Esophagus squamous epithelium (tissue), 5 donors: ENCODE data around the gene ATG10. TPM values are rescaled to one million over a fixed set of nuclear protein-coding genes. Genes with fewer than 3 reads are reported as not detected.
A peak's percentile ranks its signal among the peaks of the same experiment; 100 is the strongest.

ENCODE experiments used
- DNase-seq: peaks from one replicate; lab custom pipeline; 2025; lab: John Stamatoyannopoulos, UW
- H3K27ac ChIP-seq, 4 donors: fragments of 200-600 bp; sonication (generic); one replicate each; pipeline ENCODE4 v1.5.1; 2016 to 2019; ENCODE audit warnings: mild to moderate bottlenecking in 1 of 4
- H3K27me3 ChIP-seq, 4 donors: fragments of 200-600 bp; sonication (generic); 1 replicate in 3 of 4; 2 replicates in 1 of 4; pipeline versions ENCODE4 v1.5.1 to v1.6.0; 2017 to 2021; ENCODE audit warnings: antibody characterized with exemption in 1 of 4
- H3K36me3 ChIP-seq, 3 donors: fragments of 200-600 bp; sonication (generic); one replicate each; pipeline ENCODE4 v1.5.1; 2016 to 2019
- H3K4me1 ChIP-seq, 3 donors: fragments of 200-600 bp; sonication (generic); one replicate each; pipeline ENCODE4 v1.5.1; 2017 to 2019
- H3K4me3 ChIP-seq, 4 donors: fragments of 200-600 bp; sonication (generic); 1 replicate in 3 of 4; 2 replicates in 1 of 4; pipeline ENCODE4 v1.5.1; 2016 to 2019; ENCODE audit warnings: mild to moderate bottlenecking in 2 of 4, moderate library complexity in 1 of 4
- H3K9me3 ChIP-seq, 3 donors: fragments of 200-600 bp; sonication (generic); one replicate each; pipeline ENCODE4 v1.5.1; 2016 to 2019
- CTCF ChIP-seq, 6 experiments: fragments of 450-650 bp in 4 of 6; fragments of 200-600 bp in 2 of 6; sonication (generic) in 2 of 6; IDR thresholded peaks; one replicate each; pipeline ENCODE4 v1.5.1; 2016 to 2019; ENCODE audit warnings: antibody characterized with exemption in 6 of 6, mild to moderate bottlenecking in 4 of 6, moderate library complexity in 4 of 6
- POLR2A ChIP-seq, 4 donors: fragments of 450-650 bp; IDR thresholded peaks; one replicate each; pipeline ENCODE4 v1.6.1; 2017; ENCODE audit warnings: antibody characterized with exemption in 4 of 4, mild to moderate bottlenecking in 4 of 4, moderate library complexity in 3 of 4
- WGBS, 2 donors: methylation state at CpG; one replicate each; pipeline ENCODE4 v1.1.5; 2018; 5-methylcytosine and 5-hydroxymethylcytosine counted together
- intact Hi-C: fragments of 100-400 bp; cut with DNase I; formaldehyde crosslinking; loops from one replicate; pipeline ENCODE4 v1.15.0; 2022
- total RNA-seq, 4 donors: library from RNA; depleted of rRNA; stranded (reverse); fragments of >200 nt; gene quantifications; one replicate each; pipeline ENCODE4 v1.1.0, GENCODE V29; 2016
- donor health status: DM: yes; HTN: yes; CAD: no.

ATG10 gene
- 1 to 10 TPM; 3.1 to 7.8 (median 6.1) TPM for total RNA-seq

- no peaks in the 10 kb centered on the region for H3K27me3 ChIP-seq
- peaks cover 0 to 33% (median 6%) of the 10 kb centered on the region in 3 donors for H3K4me1 ChIP-seq
- H3K4me3 ChIP-seq = peak within 1 kb of the TSS; percentile 68 to 94 (median 78)
- peaks cover 0 to 9% (median 0%) of the 10 kb centered on the region in 3 donors for H3K36me3 ChIP-seq
- DNase-seq = peak; percentile 50
- intact Hi-C loops = loop anchor here (10.0 kb wide), 1 partner anchor 217 kb away; the partner anchor contains the start of gene SSBP2
- no peaks in the 10 kb centered on the region for H3K9me3 ChIP-seq
- TF ChIP-seq POLR2A (IDR thresholded peaks at IDR 0.05) = peak in 3 of 4 donors; percentile 91 to 98 (median 94)
- no peak for TF ChIP-seq CTCF (IDR thresholded peaks at IDR 0.05)
- WGBS, 2 donors = 0% methylated on average over 2 to 5 of the region's 77 CpGs
- H3K27ac ChIP-seq = peak within 1 kb of the TSS; percentile 92 to 100 (median 98)
Observed at GRCh38 chr5:81971712-81972491, at the start of gene ATG10. Gene ATG10 (plus strand): TSS chr5:81972023. CDS start chr5:81987571, 15,548 bp downstream.

- intact Hi-C loops = no loop called here
- Histone ChIP-seq H3K9me3 (no peaks in the 10 kb centered on the region), H3K4me1 (no peaks in the 10 kb centered on the region), H3K36me3 (no peaks in the 10 kb centered on the region), H3K27ac (no peak overlapping the region), H3K27me3 (no peaks in the 10 kb centered on the region), H3K4me3 (no peak overlapping the region)
- DNase-seq = no peak
- 68 to 75% methylated on average over 4 of the region's 4 CpGs for WGBS, 2 donors
- TF ChIP-seq CTCF (IDR thresholded peaks at IDR 0.05) = no peak
- TF ChIP-seq POLR2A (IDR thresholded peaks at IDR 0.05) = no peak
Observed at GRCh38 chr5:81922854-81923279, 49.0 kb upstream of the ATG10 start.

- H3K4me3 ChIP-seq = no peak overlapping the region
- H3K9me3 ChIP-seq = no peaks in the 10 kb centered on the region
- no peaks in the 10 kb centered on the region for H3K27me3 ChIP-seq
- H3K27ac ChIP-seq = no peak overlapping the region
- WGBS, 2 donors = 44 to 69% methylated on average over 4 of the region's 4 CpGs
- DNase-seq = no peak
- H3K4me1 ChIP-seq = no peaks in the 10 kb centered on the region
- TF ChIP-seq CTCF (IDR thresholded peaks at IDR 0.05) (no peak), POLR2A (IDR thresholded peaks at IDR 0.05) (no peak)
- H3K36me3 ChIP-seq = no peaks in the 10 kb centered on the region
- intact Hi-C loops = no loop called here
Observed at GRCh38 chr5:81924442-81924841, 47.4 kb upstream of the ATG10 start.

GRCh38 chr5:81925009-81925408, 46.8 kb upstream of the ATG10 start:
- Histone ChIP-seq H3K4me3 (no peak overlapping the region), H3K9me3 (no peaks in the 10 kb centered on the region), H3K4me1 (no peaks in the 10 kb centered on the region), H3K27me3 (no peaks in the 10 kb centered on the region), H3K27ac (no peak overlapping the region), H3K36me3 (no peaks in the 10 kb centered on the region)
- no peak for DNase-seq
- TF ChIP-seq POLR2A (IDR thresholded peaks at IDR 0.05) (no peak), CTCF (IDR thresholded peaks at IDR 0.05) (no peak)
- intact Hi-C loops = no loop called here
- WGBS, 2 donors = 77 to 82% methylated on average over 4 of the region's 4 CpGs

- Histone ChIP-seq H3K27ac (no peak overlapping the region), H3K27me3 (no peaks in the 10 kb centered on the region), H3K4me1 (no peaks in the 10 kb centered on the region), H3K4me3 (no peak overlapping the region), H3K9me3 (no peaks in the 10 kb centered on the region), H3K36me3 (no peaks in the 10 kb centered on the region)
- TF ChIP-seq POLR2A (IDR thresholded peaks at IDR 0.05) (no peak), CTCF (IDR thresholded peaks at IDR 0.05) (no peak)
- DNase-seq = no peak
- intact Hi-C loops = no loop called here
- WGBS, 2 donors = 79 to 85% methylated on average over 7 of the region's 7 CpGs
Observed at GRCh38 chr5:81925981-81926380, 45.8 kb upstream of the ATG10 start.
